ENCODE results near the gene CRYBB3. TPM values are rescaled to one million over a fixed set of nuclear protein-coding genes. Genes with fewer than 3 reads are reported as not detected.

CRYBB3 gene
- total RNA-seq, 1 experiment from 2014 or later, result 0.39 TPM

GRCh38 chr22:25207553-25208157 lies 8.0 kb downstream of the CRYBB3 start:
- H4K20me1 ChIP-seq (ENCODE audit: control insufficient read depth, insufficient read depth, insufficient read length), result no peaks in the 10 kb centered on the region
- H2BK5ac ChIP-seq (ENCODE audit: insufficient read length, low read length), result no peak overlapping the region
- no peaks in the 10 kb centered on the region for H3K23me2 ChIP-seq (ENCODE audit: insufficient read length, low read depth, low read length, poor library complexity, severe bottlenecking)
- H4K8ac ChIP-seq (replicated peaks; ENCODE audit: insufficient read length, low read depth, low read length), result no peak overlapping the region
- H3K9ac ChIP-seq (ENCODE audit: extremely low read depth, insufficient read length, low read length), result no peak overlapping the region
- no peak overlapping the region for H2AFZ ChIP-seq (ENCODE audit: low read length)
- Mint-ChIP-seq H3K4me3 (no peak overlapping the region), H3K27ac (no peak overlapping the region), H3K27me3 (ENCODE audit: low read depth) (no peaks in the 10 kb centered on the region; the same call in 1 of the 2 replicates), H3K4me1 (no peaks in the 10 kb centered on the region; a peak in 1 of 4 replicates), H3K36me3 (ENCODE audit: insufficient read depth in 1 of 3, low read depth in 3 of 3) (no peaks in the 10 kb centered on the region; a peak in 1 of 7 replicates), H3K9me3 (no peaks in the 10 kb centered on the region)
- no peak overlapping the region for H4K5ac ChIP-seq (ENCODE audit: insufficient read length, low read depth, low read length)
- H3K4ac ChIP-seq (ENCODE audit: low read depth, low read length), result no peak overlapping the region
- no peaks in the 10 kb centered on the region for H3K4me1 ChIP-seq (ENCODE audit: insufficient read depth, low read length)
- H2BK20ac ChIP-seq (ENCODE audit: low read depth, low read length, poor library complexity, severe bottlenecking), result no peak overlapping the region
- no peak overlapping the region for H3K56ac ChIP-seq (ENCODE audit: insufficient read length, low read depth, low read length)
- DNase-seq, result no peak
- no peaks in the 10 kb centered on the region for H3K79me2 ChIP-seq (ENCODE audit: insufficient read depth, low read length)
- no peak overlapping the region for H3K4me2 ChIP-seq (ENCODE audit: insufficient read depth, insufficient read length, low read length)
- no peak overlapping the region for H3K14ac ChIP-seq (ENCODE audit: insufficient read depth, low read length)
- H3K23ac ChIP-seq (ENCODE audit: insufficient read length, low read depth, low read length), result no peak overlapping the region
- H4K91ac ChIP-seq (ENCODE audit: insufficient read length, low read depth, low read length), result no peak overlapping the region
- no peak overlapping the region for H2BK120ac ChIP-seq (ENCODE audit: low read depth, low read length, poor library complexity, severe bottlenecking)
- H3K9me3 ChIP-seq (ENCODE audit: control insufficient read depth, low read depth, low read length), result no peaks in the 10 kb centered on the region
- H3K27me3 ChIP-seq (ENCODE audit: insufficient read depth, low read length), result no peaks in the 10 kb centered on the region
- no peak for TF ChIP-seq CTCF (conservative IDR thresholded peaks at IDR 0.05)
- no peak overlapping the region for H2AK5ac ChIP-seq (ENCODE audit: insufficient read length, low read length)
- no peak overlapping the region for H2BK12ac ChIP-seq (ENCODE audit: insufficient read length, low read depth, low read length)
- H2BK15ac ChIP-seq (ENCODE audit: low read depth, low read length), result no peak overlapping the region
- H3K79me1 ChIP-seq (ENCODE audit: insufficient read depth, low read depth, low read length, poor library complexity, severe bottlenecking), result no peaks in the 10 kb centered on the region
- no peak overlapping the region for H3K18ac ChIP-seq (ENCODE audit: insufficient read length, low read depth, low read length)
- H3T11ph ChIP-seq (ENCODE audit: low read length), result no peak overlapping the region
- 100% methylated on average over 1 of the region's 2 CpGs for WGBS (ENCODE audit: extremely low coverage, insufficient read length, low lambda C conversion rate)
- no peak overlapping the region for H3K27ac ChIP-seq (ENCODE audit: insufficient read length, low read depth, low read length)

Data from H9 (cell line).